Ascending aorta (tissue), 2 donors: Measurements from ENCODE around the gene DLG1. TPM values are rescaled to one million over a fixed set of nuclear protein-coding genes. Genes with fewer than 3 reads are reported as not detected.

Experiments used
- DNase-seq, 2 donors: peaks; one replicate each; pipeline ENCODE4 v3.0.0-alpha.2; 2019; ENCODE audit warnings: low spot score in 2 of 2
- H3K27ac ChIP-seq, 2 donors: fragments of 200-600 bp; sonication (generic); one replicate each; pipeline ENCODE4 v1.5.1; 2016 to 2017; ENCODE audit warnings: mild to moderate bottlenecking in 1 of 2
- H3K27me3 ChIP-seq: fragments of 200-600 bp; sonication (generic); one replicate; pipeline ENCODE4 v1.5.1; 2017
- H3K36me3 ChIP-seq, 2 donors: fragments of 200-600 bp; sonication (generic); one replicate each; pipeline ENCODE4 v1.5.1; 2016
- H3K4me1 ChIP-seq, 2 donors: fragments of 200-600 bp; sonication (generic); one replicate each; pipeline ENCODE4 v1.5.1; 2016 to 2017; ENCODE audit warnings: mild to moderate bottlenecking in 1 of 2
- H3K4me3 ChIP-seq, 2 donors: fragments of 200-600 bp; sonication (generic); one replicate each; pipeline ENCODE4 v1.5.1; 2016 to 2017; ENCODE audit warnings: mild to moderate bottlenecking in 1 of 2
- H3K9me3 ChIP-seq, 2 donors: fragments of 200-600 bp; sonication (generic); one replicate each; pipeline ENCODE4 v1.5.1; 2016
- CTCF ChIP-seq, 3 experiments: fragments of 200-600 bp in 2 of 3; fragments of 450-650 bp in 1 of 3; sonication (generic) in 2 of 3; IDR thresholded peaks; one replicate each; pipeline ENCODE4 v1.5.1; 2016 to 2019; ENCODE audit warnings: antibody characterized with exemption in 3 of 3, mild to moderate bottlenecking in 1 of 3, moderate library complexity in 1 of 3
- intact Hi-C: fragments of 100-400 bp; cut with DNase I; formaldehyde crosslinking; loops from one replicate; pipeline ENCODE4 v1.15.1; 2023
- total RNA-seq: library from RNA; depleted of rRNA; stranded (reverse); fragments of >200 nt; gene quantifications from one replicate; pipeline ENCODE4 v1.1.0, GENCODE V29; 2016

Gene DLG1
- total RNA-seq, 1 donor from 2014 or later: 31.0 TPM

GRCh38 chr3:197300361-197300760, 1.9 kb upstream of the DLG1 start:
- intact Hi-C loops: no loop called here
- H3K27ac ChIP-seq: peak overlapping the region in 1 of 2 donors; percentile 89
- TF ChIP-seq CTCF (IDR thresholded peaks at IDR 0.05): no peak
- no peaks in the 10 kb centered on the region for H3K36me3 ChIP-seq
- H3K27me3 ChIP-seq: no peaks in the 10 kb centered on the region
- H3K4me1 ChIP-seq: peaks cover 0 to 14% of the 10 kb centered on the region in 2 donors
- H3K9me3 ChIP-seq: no peaks in the 10 kb centered on the region
- no peak overlapping the region for H3K4me3 ChIP-seq
- DNase-seq: no peak

- Histone ChIP-seq H3K27ac (peak overlapping the region; percentile 89 to 91), H3K9me3 (no peaks in the 10 kb centered on the region), H3K27me3 (no peaks in the 10 kb centered on the region), H3K4me3 (peak overlapping the region; percentile 87 to 98), H3K36me3 (no peaks in the 10 kb centered on the region), H3K4me1 (peaks cover 0 to 14% of the 10 kb centered on the region in 2 donors)
- no peak for TF ChIP-seq CTCF (IDR thresholded peaks at IDR 0.05)
- intact Hi-C loops: loop anchor here (1.0 to 5.0 kb wide), 5 partner anchors 53 to 1857 kb away; partner anchors contain the start of gene ACAP2
- peak in 1 of 2 donors; percentile 75 for DNase-seq
Observed at GRCh38 chr3:197298945-197299854, 788 bp upstream of the DLG1 start.

GRCh38 chr3:197297476-197298340, 704 bp downstream of the DLG1 start:
- peak; percentile 28 to 92 for DNase-seq
- Histone ChIP-seq H3K36me3 (no peaks in the 10 kb centered on the region), H3K9me3 (no peaks in the 10 kb centered on the region), H3K27me3 (no peaks in the 10 kb centered on the region), H3K4me1 (peaks cover 0 to 14% of the 10 kb centered on the region in 2 donors), H3K4me3 (peak overlapping the region; percentile 87 to 98), H3K27ac (peak overlapping the region; percentile 89 to 91)
- intact Hi-C loops: loop anchor here (1.0 to 5.0 kb wide), 5 partner anchors 55 to 1855 kb away; partner anchors contain the start of gene ACAP2
- no peak for TF ChIP-seq CTCF (IDR thresholded peaks at IDR 0.05)

GRCh38 chr3:197297002-197297401, 1.4 kb downstream of the DLG1 start:
- peak overlapping the region; percentile 89 to 91 for H3K27ac ChIP-seq
- intact Hi-C loops: loop anchor here (5.0 kb wide), 4 partner anchors 55 to 1855 kb away; partner anchors contain the start of gene ACAP2
- H3K9me3 ChIP-seq: no peaks in the 10 kb centered on the region
- H3K4me1 ChIP-seq: peaks cover 0 to 14% of the 10 kb centered on the region in 2 donors
- no peak for TF ChIP-seq CTCF (IDR thresholded peaks at IDR 0.05)
- DNase-seq: no peak
- H3K4me3 ChIP-seq: peak overlapping the region; percentile 87 to 98
- no peaks in the 10 kb centered on the region for H3K27me3 ChIP-seq
- no peaks in the 10 kb centered on the region for H3K36me3 ChIP-seq

GRCh38 chr3:197296545-197296944, 1.9 kb downstream of the DLG1 start:
- no peak for DNase-seq
- Histone ChIP-seq H3K9me3 (no peaks in the 10 kb centered on the region), H3K4me1 (peaks cover 0 to 14% of the 10 kb centered on the region in 2 donors), H3K27me3 (no peaks in the 10 kb centered on the region), H3K4me3 (peak overlapping the region; percentile 87 to 98), H3K27ac (peak overlapping the region in 1 of 2 donors; percentile 91), H3K36me3 (no peaks in the 10 kb centered on the region)
- TF ChIP-seq CTCF (IDR thresholded peaks at IDR 0.05): no peak
- intact Hi-C loops: loop anchor here (5.0 kb wide), 4 partner anchors 56 to 1854 kb away; partner anchors contain the start of gene ACAP2
